GM04504 (cell line): ENCODE results near the gene MGP.

ENCODE experiments used
- DNase-seq: peaks from one replicate; pipeline ENCODE4 v3.0.0-alpha.2; 2012; ENCODE audit warnings: low read depth

Gene MGP

DNA sequence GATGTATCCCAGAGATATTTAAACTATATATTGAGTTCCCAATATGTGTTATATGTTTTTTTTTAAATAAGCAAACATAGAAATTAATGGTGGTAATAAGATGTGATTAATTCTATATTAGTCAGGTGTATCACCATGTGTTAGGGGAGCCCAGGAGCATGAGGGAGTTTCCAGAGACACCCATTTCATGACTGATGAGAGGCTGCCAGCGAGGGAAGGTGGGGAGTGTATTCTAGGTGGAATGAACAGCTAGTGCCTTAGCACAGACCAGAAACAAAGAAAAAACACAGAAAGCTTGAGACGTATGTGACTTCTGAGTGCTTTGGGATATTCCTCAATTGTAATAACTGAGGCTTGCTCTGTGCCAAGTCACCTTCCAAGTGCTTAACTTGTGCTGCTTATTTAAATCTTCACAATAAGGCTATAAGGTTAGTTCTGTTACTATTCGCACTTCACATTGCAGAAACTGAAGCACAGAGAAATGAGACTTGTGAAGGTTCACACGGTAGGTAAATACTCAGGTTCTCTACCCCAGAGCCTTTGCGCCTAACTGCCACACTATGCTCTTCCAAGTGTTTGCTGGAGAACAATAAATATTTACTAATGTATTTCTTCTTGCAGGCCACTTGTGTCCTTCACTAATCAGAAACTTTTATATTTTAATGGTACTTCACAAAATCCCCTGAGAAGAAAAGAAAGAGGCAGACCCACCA, 17.9 kb upstream of the MGP start:
- DNase-seq, result no peak

DNA sequence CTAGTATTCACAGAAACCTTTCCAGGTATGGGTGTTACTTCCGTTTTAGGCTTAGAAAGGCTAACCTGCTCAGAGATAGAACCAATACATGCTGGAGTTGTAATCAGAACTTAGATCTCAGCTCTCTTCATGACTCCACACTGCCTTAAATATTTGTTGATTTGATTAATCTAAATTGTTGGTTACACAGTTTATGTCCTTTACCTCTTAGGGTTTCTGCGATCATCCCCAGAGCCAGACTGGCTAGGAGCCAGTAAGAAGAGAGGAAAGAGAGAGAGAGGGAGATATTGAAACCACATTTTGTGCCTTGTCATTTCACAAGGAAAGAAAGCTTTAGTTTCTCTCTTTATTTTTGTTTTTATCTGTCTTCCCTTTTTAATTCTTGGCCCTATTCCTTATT, 16.8 kb upstream of the MGP start:
- DNase-seq, result no peak

- no peak for DNase-seq
Observed at GRCh38 chr12:14901228-14901562, 15.5 kb upstream of the MGP start.

DNA sequence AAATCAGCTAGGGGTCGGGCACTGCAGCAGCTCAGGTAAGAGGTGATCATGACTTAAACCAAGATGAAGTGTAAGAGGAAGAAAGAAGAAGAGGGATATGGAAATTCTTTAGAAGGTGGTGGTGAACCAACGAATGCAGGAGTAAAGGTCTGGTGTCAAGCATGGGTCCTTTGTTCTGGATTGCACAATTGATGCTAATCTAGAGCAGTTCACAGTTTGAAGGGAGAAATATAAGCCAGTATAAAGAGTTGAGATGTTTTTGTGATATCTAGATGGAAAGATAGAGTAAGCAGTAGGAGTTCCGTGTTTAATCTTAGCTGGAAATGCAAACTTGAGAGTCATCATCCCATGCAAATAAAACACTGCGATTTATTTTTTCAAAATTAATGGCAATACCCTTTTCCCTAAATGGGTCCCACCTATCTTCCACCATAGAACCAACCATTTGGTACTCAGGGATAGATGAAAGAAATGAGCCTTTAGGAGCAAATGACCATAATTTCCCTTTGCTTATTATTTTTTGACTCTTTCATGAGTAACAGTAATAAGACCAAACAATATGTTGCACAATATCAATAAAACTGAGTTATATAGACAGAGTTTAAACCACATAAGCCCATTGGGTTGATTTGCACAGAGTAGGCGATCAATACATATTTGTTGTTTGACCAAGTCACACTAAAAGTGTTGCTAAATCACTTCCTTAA, 15.0 kb upstream of the MGP start:
- DNase-seq, result no peak

GRCh38 chr12:14896521-14897169, 11.0 kb upstream of the MGP start:
- no peak for DNase-seq

GRCh38 chr12:14893506-14894250, 8.0 kb upstream of the MGP start:
- no peak for DNase-seq

DNA sequence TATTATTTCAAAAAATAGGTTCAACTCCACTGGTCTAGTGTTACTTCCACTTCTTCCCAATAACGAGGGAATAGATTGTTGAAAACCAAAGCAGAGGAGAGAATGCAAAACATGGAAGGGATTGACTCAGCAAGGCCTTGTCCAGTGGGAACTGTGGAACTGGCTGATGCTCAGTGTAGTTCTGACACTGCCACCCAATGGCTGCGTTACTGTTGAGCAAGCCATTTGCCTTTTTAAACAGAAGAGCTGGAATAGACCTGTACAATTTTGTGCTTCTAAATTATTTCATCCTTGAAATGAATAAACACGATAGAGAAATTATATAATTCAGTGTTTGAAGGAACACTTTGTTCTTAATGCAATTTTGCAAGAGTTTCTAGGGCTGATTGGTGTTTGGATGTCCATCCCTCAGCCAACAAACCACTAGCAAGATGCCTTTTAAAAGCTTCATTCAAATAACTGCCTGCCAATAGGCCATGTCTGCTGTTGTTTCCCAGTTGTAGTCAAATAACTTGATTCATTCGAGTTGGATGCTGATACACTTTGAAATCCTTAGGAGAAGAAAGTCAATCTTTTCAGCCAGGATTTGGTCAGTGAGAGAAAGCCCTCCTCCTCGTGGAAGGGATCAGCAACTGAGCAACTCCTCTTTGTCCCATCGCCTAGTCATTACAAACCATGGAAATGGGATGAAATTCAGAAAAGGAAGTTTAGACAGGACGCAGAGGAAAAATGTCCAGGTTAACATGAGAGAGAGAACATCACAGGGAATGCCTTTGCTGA, 7.3 kb upstream of the MGP start:
- DNase-seq, result no peak

DNA sequence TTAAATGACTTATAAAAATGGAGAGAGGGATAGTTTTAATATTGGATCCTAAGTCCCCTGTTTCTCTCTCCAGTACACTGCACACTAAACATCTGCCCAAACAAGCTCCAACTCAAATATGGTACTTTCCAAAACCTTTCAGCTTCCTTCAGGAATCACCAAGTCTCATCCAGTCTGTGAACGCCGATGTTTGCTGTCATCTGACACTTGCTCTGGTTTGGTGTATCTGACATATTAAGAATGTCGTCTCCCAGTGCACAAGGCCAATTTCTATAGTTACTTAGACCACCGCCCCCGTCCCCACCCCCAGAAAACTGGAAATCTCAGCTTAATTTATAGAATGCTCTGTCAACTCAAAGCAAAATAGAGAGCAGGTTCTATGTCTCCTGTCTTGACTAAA, 5.0 kb upstream of the MGP start:
- DNase-seq, result no peak

- no peak for DNase-seq
Observed at GRCh38 chr12:14886271-14886670, 617 bp upstream of the MGP start.

GRCh38 chr12:14884458-14884878, 1.2 kb downstream of the MGP start:
- no peak for DNase-seq

- no peak for DNase-seq
Observed at GRCh38 chr12:14883686-14884085, 2.0 kb downstream of the MGP start.

- no peak for DNase-seq
Observed at GRCh38 chr12:14880890-14881453, 4.7 kb downstream of the MGP start.

DNA sequence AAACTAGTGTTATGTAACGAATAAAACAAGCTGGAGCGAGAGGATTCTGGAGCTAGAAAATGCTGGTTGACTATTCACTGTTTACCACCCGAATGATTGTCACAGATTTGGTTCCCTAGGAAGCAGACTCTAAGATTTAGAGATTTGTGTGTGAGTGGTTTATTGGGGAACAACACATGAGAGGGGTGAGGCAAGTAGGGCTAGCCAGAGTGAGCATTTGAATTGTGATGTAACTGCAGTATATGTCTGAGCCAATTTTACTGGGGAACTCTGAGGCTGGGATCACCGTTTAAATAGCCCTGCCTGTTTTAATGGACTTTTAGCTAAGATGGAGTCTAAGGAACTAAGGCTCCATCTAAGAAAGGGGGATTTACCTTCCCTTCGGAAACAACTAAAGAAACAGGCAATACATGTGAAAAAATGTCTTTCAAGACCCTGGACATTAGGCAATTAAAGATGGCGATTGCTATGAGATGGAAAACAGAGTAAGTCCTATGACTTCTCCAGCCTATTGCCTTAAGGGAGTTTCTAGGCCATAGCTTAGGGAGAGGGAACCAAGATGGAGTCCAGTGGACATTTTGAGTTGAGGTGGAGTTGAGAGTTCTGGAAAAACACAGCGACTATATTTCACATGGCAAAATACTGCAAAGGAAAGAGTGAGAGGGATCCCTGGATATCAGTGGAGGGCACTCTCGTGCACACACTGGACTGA, 6.3 kb downstream of the MGP start:
- DNase-seq, result no peak

GRCh38 chr12:14878488-14878887, 7.2 kb downstream of the MGP start:
- DNase-seq, result no peak

- no peak for DNase-seq
Observed at GRCh38 chr12:14876833-14877232, 8.8 kb downstream of the MGP start.

DNA sequence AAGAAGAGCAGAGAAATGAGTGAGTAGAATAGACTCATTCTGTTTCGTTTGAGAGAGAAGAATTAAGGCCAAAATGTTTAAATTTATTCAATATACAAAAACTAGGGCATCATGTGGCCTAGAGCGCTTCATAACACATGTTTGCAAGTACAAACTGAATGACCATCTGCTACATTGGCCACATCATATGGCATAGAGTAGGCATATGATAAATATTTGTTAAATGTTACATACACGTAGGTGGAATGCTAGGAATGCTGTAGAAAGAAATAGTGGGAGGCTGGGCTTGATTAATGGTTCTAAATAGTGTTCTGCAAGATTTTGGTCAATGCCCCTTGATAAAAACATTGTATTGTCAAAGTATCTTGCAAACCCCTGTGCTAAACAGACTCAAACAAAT, 10.8 kb downstream of the MGP start:
- DNase-seq, result no peak

GRCh38 chr12:14873440-14874185, 12.0 kb downstream of the MGP start:
- no peak for DNase-seq

GRCh38 chr12:14871886-14872285, 13.8 kb downstream of the MGP start:
- no peak for DNase-seq

DNA sequence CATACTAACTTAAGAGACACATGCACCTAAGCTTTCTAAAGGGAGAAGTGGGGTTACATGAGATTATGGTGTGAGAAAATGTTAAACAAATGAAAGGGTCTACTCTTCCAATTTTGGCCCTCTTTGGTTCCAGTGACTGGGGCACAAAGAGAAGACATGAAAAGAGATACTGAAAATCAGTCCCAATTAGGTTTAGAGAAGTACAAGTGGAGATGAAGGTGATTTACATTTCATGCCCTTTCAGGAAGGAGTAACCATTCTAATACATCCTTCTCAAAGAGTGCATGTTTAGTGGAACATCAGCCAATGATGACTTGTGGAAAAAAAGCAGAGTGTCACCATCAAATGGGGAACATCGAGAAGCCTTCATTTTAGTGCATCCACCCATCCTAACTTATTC, 14.4 kb downstream of the MGP start:
- DNase-seq, result no peak

DNA sequence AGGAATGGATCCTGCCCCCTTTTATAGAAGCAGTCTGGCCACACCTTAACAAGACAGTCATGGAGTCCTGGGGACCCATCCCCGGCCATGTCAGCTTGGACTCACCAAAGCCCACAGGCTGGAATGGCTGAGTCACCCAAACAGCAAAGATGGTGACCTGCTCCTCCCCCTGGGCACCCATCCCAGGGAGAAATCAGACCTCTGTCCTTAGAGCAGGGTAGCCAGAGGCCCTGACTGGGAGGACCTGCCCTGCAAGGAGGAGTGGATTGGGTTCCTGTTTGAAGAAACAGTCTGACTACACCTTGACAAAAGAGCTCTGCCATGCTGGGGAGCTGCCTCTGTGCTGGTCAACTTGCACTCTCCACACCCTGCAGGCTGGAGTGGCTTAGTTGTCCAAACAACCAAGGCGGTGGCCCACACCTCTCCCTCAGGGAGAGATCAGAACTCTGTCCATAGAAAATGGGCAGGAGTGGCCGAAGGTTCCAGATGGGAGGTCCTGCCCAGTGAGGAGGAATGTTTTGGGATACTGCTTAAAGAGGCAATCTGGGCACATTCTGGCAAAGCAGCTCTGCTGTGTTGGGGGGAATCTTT, 16.6 kb downstream of the MGP start:
- DNase-seq, result no peak
